Measurements from ENCODE around the gene KLHL29. TPM values are rescaled to one million over a fixed set of nuclear protein-coding genes. Genes with fewer than 3 reads are reported as not detected.

Gene KLHL29
- total RNA-seq, 1 donor from 2014 or later, result 5.5 TPM

- H3K4me3 Mint-ChIP-seq (ENCODE audit: unreplicated experiment), result no peak overlapping the region
These were observed 35.3 kb downstream of the KLHL29 start for GRCh38 chr2:23420091-23420839.

GRCh38 chr2:23420840-23421476, 36.0 kb downstream of the KLHL29 start:
- H3K27ac ChIP-seq (ENCODE audit: low read depth, low read length), result no peak overlapping the region
- peaks cover 20% of the 10 kb centered on the region for H3K27me3 Mint-ChIP-seq (ENCODE audit: low read depth, unreplicated experiment)
- H3K36me3 Mint-ChIP-seq (ENCODE audit: low read depth, unreplicated experiment), result peaks cover 4% of the 10 kb centered on the region
- H3K4me1 Mint-ChIP-seq (ENCODE audit: low read depth, unreplicated experiment), result peaks cover 19% of the 10 kb centered on the region
- no peaks in the 10 kb centered on the region for H3K79me2 ChIP-seq (ENCODE audit: insufficient read depth, low read length)
- H3K4me3 ChIP-seq (ENCODE audit: insufficient read depth, low read depth, low read length), result no peak overlapping the region
- no peaks in the 10 kb centered on the region for H3K9me3 Mint-ChIP-seq (ENCODE audit: unreplicated experiment)
- no peak for DNase-seq (ENCODE audit: low read depth)
- peaks cover 3% of the 10 kb centered on the region for H3K27me3 ChIP-seq (ENCODE audit: insufficient read depth, low read length)
- no peak overlapping the region for H3K4me3 Mint-ChIP-seq (ENCODE audit: unreplicated experiment)
- H3K27ac Mint-ChIP-seq (ENCODE audit: unreplicated experiment), result no peak overlapping the region
- FAIRE-seq, result no peak
- no peaks in the 10 kb centered on the region for H3K36me3 ChIP-seq (ENCODE audit: insufficient read depth, low read length)
- no peaks in the 10 kb centered on the region for H4K20me1 ChIP-seq (ENCODE audit: insufficient read depth, low read length)
- no peak overlapping the region for H3K9ac ChIP-seq (ENCODE audit: low read length)
- H3K4me2 ChIP-seq (ENCODE audit: low read length), result no peak overlapping the region
- no peak for TF ChIP-seq CTCF (IDR thresholded peaks at IDR 0.05; ENCODE audit: insufficient read depth, low read depth, low read length)
- no peak for TF ChIP-seq EZH2 (IDR thresholded peaks at IDR 0.05; ENCODE audit: insufficient read depth, low read length)
- peaks cover 17% of the 10 kb centered on the region for H3K4me1 ChIP-seq (ENCODE audit: insufficient read depth, low read length)
- no peak overlapping the region for H2AFZ ChIP-seq (ENCODE audit: low read depth, low read length)
- H3K9me3 ChIP-seq (ENCODE audit: insufficient read depth, low read depth, low read length), result no peaks in the 10 kb centered on the region

More at GRCh38 chr2:23420091-23420839, 35.3 kb downstream of the KLHL29 start:
- Histone ChIP-seq H3K4me2 (ENCODE audit: low read length) (no peak overlapping the region), H2AFZ (ENCODE audit: low read depth, low read length) (no peak overlapping the region), H3K9ac (ENCODE audit: low read length) (no peak overlapping the region), H4K20me1 (ENCODE audit: insufficient read depth, low read length) (no peaks in the 10 kb centered on the region), H3K36me3 (ENCODE audit: insufficient read depth, low read length) (no peaks in the 10 kb centered on the region), H3K4me1 (ENCODE audit: insufficient read depth, low read length) (peaks cover 10% of the 10 kb centered on the region), H3K27ac (ENCODE audit: low read depth, low read length) (no peak overlapping the region), H3K79me2 (ENCODE audit: insufficient read depth, low read length) (no peaks in the 10 kb centered on the region), H3K4me3 (ENCODE audit: insufficient read depth, low read depth, low read length) (no peak overlapping the region), H3K9me3 (ENCODE audit: insufficient read depth, low read depth, low read length) (no peaks in the 10 kb centered on the region), H3K27me3 (ENCODE audit: insufficient read depth, low read length) (peaks cover 3% of the 10 kb centered on the region)
- DNase-seq (ENCODE audit: low read depth), result no peak
- peaks cover 17% of the 10 kb centered on the region for H3K4me1 Mint-ChIP-seq (ENCODE audit: low read depth, unreplicated experiment)
- peaks cover 21% of the 10 kb centered on the region for H3K27me3 Mint-ChIP-seq (ENCODE audit: low read depth, unreplicated experiment)
- TF ChIP-seq CTCF (IDR thresholded peaks at IDR 0.05; ENCODE audit: insufficient read depth, low read depth, low read length) (no peak), EZH2 (IDR thresholded peaks at IDR 0.05; ENCODE audit: insufficient read depth, low read length) (no peak)
- H3K36me3 Mint-ChIP-seq (ENCODE audit: low read depth, unreplicated experiment), result peaks cover 4% of the 10 kb centered on the region
- no peak for FAIRE-seq
- no peaks in the 10 kb centered on the region for H3K9me3 Mint-ChIP-seq (ENCODE audit: unreplicated experiment)
- H3K27ac Mint-ChIP-seq (ENCODE audit: unreplicated experiment), result no peak overlapping the region
